CD4-positive, alpha-beta T cell treated with Interleukin-15 for 1 hour (primary cell): ENCODE data around the gene RFC4.
"Not testable (repeated sequence)": the region's sequence is repeated elsewhere in the genome, so short reads cannot be mapped to it uniquely, and the experiment has no call there.

ENCODE experiments used
- DNase-seq: peaks from one replicate; pipeline ENCODE4 v3.0.0-alpha.2; 2020

The RFC4 gene

GRCh38 chr3:186806089-186807055, at the start of gene RFC4:
RFC4 (minus strand) TSS chr3:186806482; CDS start chr3:186804713, 1,769 bp downstream.
- peak; percentile 77 for DNase-seq

- DNase-seq: no peak
Observed at GRCh38 chr3:186854954-186855353, 48.7 kb upstream of the RFC4 start.

- no peak for DNase-seq
Observed at GRCh38 chr3:186854146-186854545, 47.9 kb upstream of the RFC4 start.

GRCh38 chr3:186852994-186853393, 46.7 kb upstream of the RFC4 start:
- no peak for DNase-seq

GRCh38 chr3:186851835-186852234, 45.6 kb upstream of the RFC4 start:
- not testable (repeated sequence) for DNase-seq

- no peak for DNase-seq
Observed at GRCh38 chr3:186849374-186849975, 43.2 kb upstream of the RFC4 start.

- DNase-seq: no peak
Observed at GRCh38 chr3:186847437-186847836, 41.2 kb upstream of the RFC4 start.

- no peak for DNase-seq
Observed at GRCh38 chr3:186845756-186846155, 39.5 kb upstream of the RFC4 start.

- DNase-seq: no peak
Observed at GRCh38 chr3:186844908-186845307, 38.6 kb upstream of the RFC4 start.

- no peak for DNase-seq
Observed at GRCh38 chr3:186843039-186843432, 36.8 kb upstream of the RFC4 start.

- DNase-seq: no peak
Observed at GRCh38 chr3:186842426-186843038, 36.2 kb upstream of the RFC4 start, which contains the start of gene ADIPOQ. ADIPOQ (plus strand) TSS chr3:186842710; CDS start chr3:186853059, 10,349 bp downstream.

GRCh38 chr3:186841620-186842019, 35.3 kb upstream of the RFC4 start:
- DNase-seq: no peak

- DNase-seq: no peak
Observed at GRCh38 chr3:186839874-186840641, 33.8 kb upstream of the RFC4 start.

GRCh38 chr3:186832276-186832675, 26.0 kb upstream of the RFC4 start:
- no peak for DNase-seq

GRCh38 chr3:186831798-186832197, 25.5 kb upstream of the RFC4 start:
- no peak for DNase-seq

- no peak for DNase-seq
Observed at GRCh38 chr3:186828340-186828739, 22.1 kb upstream of the RFC4 start.

- peak; percentile 89 for DNase-seq
Observed at GRCh38 chr3:186826976-186827857, 20.9 kb upstream of the RFC4 start.

- DNase-seq: no peak
Observed at GRCh38 chr3:186826410-186826975, 20.2 kb upstream of the RFC4 start.

- no peak for DNase-seq
Observed at GRCh38 chr3:186825872-186826409, 19.7 kb upstream of the RFC4 start.

GRCh38 chr3:186825294-186825821, 19.1 kb upstream of the RFC4 start:
- no peak for DNase-seq
